SK-N-SH (cell line): Measurements from ENCODE around the gene FAM83E.
A peak's percentile ranks its signal among the peaks of the same experiment; 100 is the strongest.

Experiments
- EP300 ChIP-seq, 2 experiments: IDR thresholded peaks; 2 replicates each; pipeline versions ENCODE4 v1.4.0 to v1.6.1; 2012; ENCODE audit warnings: borderline replicate concordance in 1 of 2, low read depth in 1 of 2, low read length in 1 of 2
- MXI1 ChIP-seq: IDR thresholded peaks from 2 replicates; pipeline ENCODE4 v1.6.1; 2012; ENCODE audit warnings: mild to moderate bottlenecking, low read depth, low read length, improper control_type of control experiment
- NFIC ChIP-seq: IDR thresholded peaks from 2 replicates; pipeline ENCODE4 v1.4.0; 2012; ENCODE audit warnings: borderline replicate concordance
- SIN3A ChIP-seq: IDR thresholded peaks from 2 replicates; pipeline ENCODE4 v1.6.1; 2012; ENCODE audit warnings: low read depth, mild to moderate bottlenecking, low read length, moderate library complexity, borderline replicate concordance
- TF ChIP-seq, protein P1 (sequence below): fragments of 200-600 bp; sonication (generic); IDR thresholded peaks from 2 replicates; pipeline ENCODE4 v1.6.1; 2017; ENCODE audit warnings: antibody characterized with exemption, mild to moderate bottlenecking, moderate library complexity

- TF ChIP-seq NFIC, result peak; percentile 47; the same call in 1 of the 2 replicates
- TF ChIP-seq MXI1, result peak; percentile 57; the same call in 1 of the 2 replicates
- TF ChIP-seq, protein P1, sequence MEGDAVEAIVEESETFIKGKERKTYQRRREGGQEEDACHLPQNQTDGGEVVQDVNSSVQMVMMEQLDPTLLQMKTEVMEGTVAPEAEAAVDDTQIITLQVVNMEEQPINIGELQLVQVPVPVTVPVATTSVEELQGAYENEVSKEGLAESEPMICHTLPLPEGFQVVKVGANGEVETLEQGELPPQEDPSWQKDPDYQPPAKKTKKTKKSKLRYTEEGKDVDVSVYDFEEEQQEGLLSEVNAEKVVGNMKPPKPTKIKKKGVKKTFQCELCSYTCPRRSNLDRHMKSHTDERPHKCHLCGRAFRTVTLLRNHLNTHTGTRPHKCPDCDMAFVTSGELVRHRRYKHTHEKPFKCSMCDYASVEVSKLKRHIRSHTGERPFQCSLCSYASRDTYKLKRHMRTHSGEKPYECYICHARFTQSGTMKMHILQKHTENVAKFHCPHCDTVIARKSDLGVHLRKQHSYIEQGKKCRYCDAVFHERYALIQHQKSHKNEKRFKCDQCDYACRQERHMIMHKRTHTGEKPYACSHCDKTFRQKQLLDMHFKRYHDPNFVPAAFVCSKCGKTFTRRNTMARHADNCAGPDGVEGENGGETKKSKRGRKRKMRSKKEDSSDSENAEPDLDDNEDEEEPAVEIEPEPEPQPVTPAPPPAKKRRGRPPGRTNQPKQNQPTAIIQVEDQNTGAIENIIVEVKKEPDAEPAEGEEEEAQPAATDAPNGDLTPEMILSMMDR, result peak; percentile 95
- no peak for TF ChIP-seq EP300 (IDR thresholded peaks at IDR 0.05; ENCODE audit: borderline replicate concordance in 1 of 2, low read depth in 1 of 2, low read length in 1 of 2)
- peak; percentile 53; the same call in 1 of the 2 replicates for TF ChIP-seq SIN3A
Measured at GRCh38 chr19:48588670-48589401, 26.0 kb downstream of the FAM83E start.
